ENCODE results near the gene PSMD6. TPM values are rescaled to one million over a fixed set of nuclear protein-coding genes. Genes with fewer than 3 reads are reported as not detected.

PSMD6 gene
- total and polyA plus RNA-seq, 11 donors, result 60.1 to 128 (median 82.5) TPM

GRCh38 chr3:63979093-63979885, 44.0 kb downstream of the PSMD6 start:
- Histone ChIP-seq H3K4me1 (peaks cover 0 to 64% (median 24%) of the 10 kb centered on the region in 12 donors), H3K27ac (peak overlapping the region in 2 of 12 donors; percentile 3 to 66), H3K27me3 (no peaks in the 10 kb centered on the region), H3K9me3 (no peaks in the 10 kb centered on the region), H3K36me3 (peaks cover 0 to 47% (median 44%) of the 10 kb centered on the region in 9 donors), H3K4me3 (peak overlapping the region in 1 of 12 donors; percentile 9)
- TF ChIP-seq CTCF (IDR thresholded peaks at IDR 0.05), result no peak
- TF ChIP-seq POLR2A (IDR thresholded peaks at IDR 0.05), result no peak
- ATAC-seq (no peak), DNase-seq (no peak)
- intact Hi-C loops (cut with DNase I), result loop anchor here in 1 of 10 donors (10.0 kb wide), 1 partner anchor 64 kb away; the partner anchor contains the start of gene SCAANT1
- WGBS, 4 donors, result 70 to 75% (median 71%) methylated on average over 12 of the region's 12 CpGs

GRCh38 chr3:63977893-63978292, 45.4 kb downstream of the PSMD6 start:
- peak overlapping the region in 2 of 12 donors; percentile 27 to 66 for H3K27ac ChIP-seq
- H3K36me3 ChIP-seq, result peaks cover 0 to 40% (median 31%) of the 10 kb centered on the region in 9 donors
- DNase-seq (no peak), ATAC-seq (no peak)
- peaks cover 0 to 72% (median 24%) of the 10 kb centered on the region in 12 donors for H3K4me1 ChIP-seq
- TF ChIP-seq POLR2A (IDR thresholded peaks at IDR 0.05) (no peak), CTCF (IDR thresholded peaks at IDR 0.05) (no peak)
- no peaks in the 10 kb centered on the region for H3K9me3 ChIP-seq
- intact Hi-C loops (cut with DNase I), result loop anchor here in 1 of 10 donors (10.0 kb wide), 1 partner anchor 63 kb away; the partner anchor contains the start of gene SCAANT1
- H3K27me3 ChIP-seq, result no peaks in the 10 kb centered on the region
- WGBS, 4 donors, result 78 to 89% (median 83%) methylated on average over 4 of the region's 4 CpGs
- H3K4me3 ChIP-seq, result no peak overlapping the region

- ATAC-seq, result peak in 3 of 4 donors; percentile 4 to 33 (median 6)
- 78 to 90% (median 89%) methylated on average over 2 of the region's 2 CpGs for WGBS, 4 donors
Measured at GRCh38 chr3:63976872-63977200, 46.5 kb downstream of the PSMD6 start.

More at GRCh38 chr3:63976872-63977200, 46.5 kb downstream of the PSMD6 start:
- intact Hi-C loops (cut with DNase I), result loop anchor here in 1 of 10 donors (10.0 kb wide), 1 partner anchor 62 kb away; the partner anchor contains the start of gene SCAANT1
- no peak for DNase-seq
- Histone ChIP-seq H3K27me3 (no peaks in the 10 kb centered on the region), H3K4me3 (no peak overlapping the region), H3K4me1 (peaks cover 0 to 83% (median 24%) of the 10 kb centered on the region in 12 donors), H3K9me3 (no peaks in the 10 kb centered on the region), H3K36me3 (peaks cover 0 to 32% (median 20%) of the 10 kb centered on the region in 9 donors), H3K27ac (peak overlapping the region in 6 of 12 donors; percentile 1 to 69 (median 30))
- no peak for TF ChIP-seq CTCF (IDR thresholded peaks at IDR 0.05)
- TF ChIP-seq POLR2A (IDR thresholded peaks at IDR 0.05), result no peak
